Right lobe of liver (tissue), 4 donors: Measurements from ENCODE around the gene OMG.

Experiments used
- CTCF ChIP-seq, 4 donors: fragments of 200-600 bp in 3 of 4; fragments of 450-650 bp in 1 of 4; IDR thresholded peaks; one replicate each; pipeline versions ENCODE4 v1.5.1 to v1.8.0; 2016 to 2022; ENCODE audit warnings: antibody characterized with exemption in 4 of 4, mild to moderate bottlenecking in 2 of 4
- POLR2A ChIP-seq: fragments of 450-650 bp; IDR thresholded peaks from one replicate; pipeline ENCODE4 v1.6.1; 2017; ENCODE audit warnings: antibody characterized with exemption, mild to moderate bottlenecking
- donor health status: DM: no; HTN: no; CAD: no.
- donor health status: DM: no; HTN: no; CAD: no.
- donor health status: DM: no; HTN: yes; CAD: no.

GRCh38 chr17:31327534-31328159 is 30.6 kb upstream of the OMG start:
- TF ChIP-seq CTCF (IDR thresholded peaks at IDR 0.05) (no peak), POLR2A (no peak)
